Measurements from ENCODE around the gene SLC5A6.

GRCh38 chr2:27206346-27206745 lies 5.7 kb downstream of the SLC5A6 start:
- TF ChIP-seq CTCF (conservative IDR thresholded peaks at IDR 0.05; ENCODE audit: low read length) (no peak), EZH2phosphoT487 (IDR thresholded peaks at IDR 0.05; ENCODE audit: borderline replicate concordance, low read depth, low read length) (no peak)
